Measurements from ENCODE around the gene DUSP2. TPM values are rescaled to one million over a fixed set of nuclear protein-coding genes. Genes with fewer than 3 reads are reported as not detected.

Gene DUSP2, protein sequence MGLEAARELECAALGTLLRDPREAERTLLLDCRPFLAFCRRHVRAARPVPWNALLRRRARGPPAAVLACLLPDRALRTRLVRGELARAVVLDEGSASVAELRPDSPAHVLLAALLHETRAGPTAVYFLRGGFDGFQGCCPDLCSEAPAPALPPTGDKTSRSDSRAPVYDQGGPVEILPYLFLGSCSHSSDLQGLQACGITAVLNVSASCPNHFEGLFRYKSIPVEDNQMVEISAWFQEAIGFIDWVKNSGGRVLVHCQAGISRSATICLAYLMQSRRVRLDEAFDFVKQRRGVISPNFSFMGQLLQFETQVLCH
- 1 to 10 TPM; 1.0 to 1.7 TPM for total RNA-seq

GRCh38 chr2:96145036-96145847, at the start of gene DUSP2:
TSS of gene DUSP2 (minus strand) at chr2:96145440. CDS start at chr2:96145354, 86 bp downstream.

DNA sequence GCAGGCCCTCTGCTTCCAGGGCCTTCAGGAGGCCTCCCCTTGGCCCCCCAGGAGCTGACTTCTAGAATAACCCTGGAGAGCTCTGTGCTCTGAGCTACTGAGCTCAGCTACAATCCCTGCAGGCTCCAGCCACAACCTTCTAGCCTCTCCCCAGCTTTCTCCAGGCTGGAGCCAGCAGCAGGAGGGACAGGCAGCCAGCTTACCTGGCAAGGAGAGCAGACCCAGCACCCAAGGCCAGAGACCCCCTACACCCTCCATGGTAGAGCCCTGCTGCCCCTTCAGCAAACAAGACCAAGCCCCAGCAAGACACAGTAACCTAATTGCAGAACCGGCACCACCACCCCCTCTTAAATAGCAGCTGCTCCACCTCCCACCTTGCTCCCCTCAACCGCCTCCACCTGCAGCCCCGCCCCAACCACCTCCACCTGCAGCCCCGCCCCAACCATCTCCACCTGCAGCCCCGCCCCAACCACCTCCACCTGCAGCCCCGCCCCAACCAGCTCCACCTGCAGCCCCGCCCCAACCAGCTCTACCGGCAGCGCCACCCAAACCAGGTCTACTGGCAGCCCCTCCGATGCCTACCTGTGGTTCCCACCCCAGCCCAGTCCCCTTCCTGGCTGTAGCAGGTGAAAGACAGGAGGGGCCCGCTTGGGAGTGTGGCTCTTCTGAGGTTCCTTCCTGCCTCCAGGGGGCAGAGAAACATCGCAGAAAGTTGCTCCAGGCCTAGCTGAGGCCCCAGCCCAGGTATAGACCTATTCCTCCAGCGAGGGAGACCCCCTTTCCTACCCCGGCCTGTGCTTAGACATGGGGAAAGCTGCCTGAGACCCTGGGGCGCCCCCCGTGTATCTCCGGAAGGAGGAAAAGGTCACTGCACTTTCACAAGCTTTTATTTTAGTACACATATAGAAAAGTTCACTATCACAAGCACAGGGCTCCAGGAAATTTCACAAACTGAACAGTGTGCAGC, 6.8 kb downstream of the DUSP2 start, which contains the start of gene ASTL:
Gene ASTL (minus strand): TSS at position 324 of the 967 bp plus-strand sequence. CDS start 66 bp downstream, at position 258.

DNA sequence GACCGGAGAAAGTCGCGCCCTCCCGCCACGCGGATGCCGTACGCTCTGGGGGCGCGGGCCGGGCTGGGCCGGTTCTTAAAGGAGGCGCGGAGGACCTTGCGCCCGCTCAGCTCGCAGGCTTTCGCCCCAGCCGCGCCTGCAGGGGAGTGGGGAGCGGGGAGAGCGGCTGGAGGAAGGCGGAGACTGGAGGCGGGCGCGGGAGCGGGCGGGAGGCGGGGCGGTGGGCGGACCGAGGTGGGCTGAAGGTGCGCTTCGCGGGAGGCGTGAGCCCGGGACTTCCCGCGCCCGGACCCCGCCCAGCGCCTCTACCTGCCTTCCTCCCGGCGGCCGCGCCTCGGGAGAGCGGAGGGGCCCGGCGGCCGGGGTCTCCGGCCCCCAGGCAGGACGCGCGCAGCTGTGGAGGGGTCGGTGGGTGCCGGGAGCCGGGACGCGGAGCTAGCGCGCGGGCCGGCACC, 28.8 kb downstream of the DUSP2 start, which contains the start of gene ADRA2B:
Gene ADRA2B (minus strand): TSS at position 148 of the 455 bp plus-strand sequence. CDS start 422 bp downstream, outside the sequence.

Other genes with a start within 250 kb of the DUSP2 start
- gene ANKRD36C, start 153.6 kb downstream of the DUSP2 start, total RNA-seq: 10 to 100 TPM; 28.3 to 39.9 TPM
- 1 to 10 TPM in 1 of 2 donors, under 1 TPM in 1; under 0.01 to 4.5 TPM for gene GPAT2, start 110.5 kb downstream of the DUSP2 start, total RNA-seq
- gene ADRA2B, start 28.9 kb downstream of the DUSP2 start, total RNA-seq: under 1 TPM in 1 of 2 donors, not detected in 1; under 0.01 TPM
- not detected for gene ASTL, start 6.9 kb downstream of the DUSP2 start, total RNA-seq
- 100 to 1,000 TPM; 237 to 341 TPM for gene STARD7, start 63.4 kb upstream of the DUSP2 start, total RNA-seq
- gene TMEM127, start 120.6 kb upstream of the DUSP2 start, total RNA-seq: 10 to 100 TPM; 25.0 to 34.4 TPM
- 100 to 1,000 TPM; 127 to 141 TPM for gene CIAO1, start 120.8 kb upstream of the DUSP2 start, total RNA-seq
- gene SNRNP200, start 160.1 kb upstream of the DUSP2 start, total RNA-seq: 10 to 100 TPM; 35.4 to 62.9 TPM
- 10 to 100 TPM in 1 of 2 donors, under 1 TPM in 1; under 0.01 to 12.0 TPM for gene ITPRIPL1, start 179.9 kb upstream of the DUSP2 start, total RNA-seq
- gene NCAPH, start 190.3 kb upstream of the DUSP2 start, total RNA-seq: 10 to 100 TPM; 17.6 to 34.0 TPM

Data from melanocyte of skin (primary cell).